ENCODE results near the gene SLC22A16. TPM values are rescaled to one million over a fixed set of nuclear protein-coding genes. Genes with fewer than 3 reads are reported as not detected.

Gene SLC22A16
- total and polyA plus RNA-seq, 7 donors: 0.14 to 0.36 (median 0.20) TPM; not detected in 4

GRCh38 chr6:110447761-110448160 lies 28.7 kb downstream of the SLC22A16 start:
- Histone ChIP-seq H3K27ac (no peak overlapping the region), H3K9me3 (no peaks in the 10 kb centered on the region), H3K36me3 (no peaks in the 10 kb centered on the region), H3K4me1 (no peaks in the 10 kb centered on the region), H3K4me3 (no peak overlapping the region), H3K27me3 (no peaks in the 10 kb centered on the region)
- intact Hi-C loops (cut with DNase I): no loop called here
- TF ChIP-seq CTCF (IDR thresholded peaks at IDR 0.05): no peak
- 95 to 96% methylated on average over 3 of the region's 3 CpGs for WGBS, 2 donors
- no peak for DNase-seq

GRCh38 chr6:110446405-110446804 lies 30.0 kb downstream of the SLC22A16 start:
- TF ChIP-seq CTCF (IDR thresholded peaks at IDR 0.05): no peak
- intact Hi-C loops (cut with DNase I): no loop called here
- H3K9me3 ChIP-seq: no peaks in the 10 kb centered on the region
- no peak overlapping the region for H3K4me3 ChIP-seq
- no peaks in the 10 kb centered on the region for H3K4me1 ChIP-seq
- H3K36me3 ChIP-seq: no peaks in the 10 kb centered on the region
- 71 to 74% methylated on average over 4 of the region's 4 CpGs for WGBS, 2 donors
- DNase-seq: no peak
- no peak overlapping the region for H3K27ac ChIP-seq
- no peaks in the 10 kb centered on the region for H3K27me3 ChIP-seq

- H3K36me3 ChIP-seq: no peaks in the 10 kb centered on the region
- no peak overlapping the region for H3K27ac ChIP-seq
- no peak overlapping the region for H3K4me3 ChIP-seq
- no peaks in the 10 kb centered on the region for H3K27me3 ChIP-seq
- WGBS, 2 donors: 90% methylated on average over 4 of the region's 4 CpGs
- TF ChIP-seq EP300 (IDR thresholded peaks at IDR 0.05) (no peak), POLR2AphosphoS5 (IDR thresholded peaks at IDR 0.05) (no peak), POLR2A (IDR thresholded peaks at IDR 0.05) (no peak), CTCF (IDR thresholded peaks at IDR 0.05) (no peak)
- intact Hi-C loops (cut with DNase I): no loop called here
- H3K9me3 ChIP-seq: no peaks in the 10 kb centered on the region
- no peaks in the 10 kb centered on the region for H3K4me1 ChIP-seq
- no peak for DNase-seq
These were observed 36.4 kb downstream of the SLC22A16 start for GRCh38 chr6:110440026-110440425.

GRCh38 chr6:110439356-110439755 lies 37.1 kb downstream of the SLC22A16 start:
- no peak overlapping the region for H3K27ac ChIP-seq
- no peaks in the 10 kb centered on the region for H3K36me3 ChIP-seq
- H3K27me3 ChIP-seq: no peaks in the 10 kb centered on the region
- TF ChIP-seq POLR2AphosphoS5 (IDR thresholded peaks at IDR 0.05) (no peak), POLR2A (IDR thresholded peaks at IDR 0.05) (no peak), EP300 (IDR thresholded peaks at IDR 0.05) (no peak), CTCF (IDR thresholded peaks at IDR 0.05) (no peak)
- no peak overlapping the region for H3K4me3 ChIP-seq
- no peaks in the 10 kb centered on the region for H3K4me1 ChIP-seq
- intact Hi-C loops (cut with DNase I): no loop called here
- no peak for DNase-seq
- no peaks in the 10 kb centered on the region for H3K9me3 ChIP-seq
- WGBS, 2 donors: 60 to 67% methylated on average over 5 of the region's 5 CpGs

GRCh38 chr6:110434961-110435602 lies 41.3 kb downstream of the SLC22A16 start:
- 79 to 88% methylated on average over 7 of the region's 7 CpGs for WGBS, 2 donors
- H3K36me3 ChIP-seq: no peaks in the 10 kb centered on the region
- intact Hi-C loops (cut with DNase I): no loop called here
- no peak for DNase-seq
- no peak overlapping the region for H3K27ac ChIP-seq
- TF ChIP-seq CTCF (IDR thresholded peaks at IDR 0.05): no peak
- H3K4me3 ChIP-seq: no peak overlapping the region
- no peaks in the 10 kb centered on the region for H3K9me3 ChIP-seq
- no peaks in the 10 kb centered on the region for H3K4me1 ChIP-seq
- H3K27me3 ChIP-seq: no peaks in the 10 kb centered on the region
